ENCODE results near the gene FRY.

Gene FRY

DNA sequence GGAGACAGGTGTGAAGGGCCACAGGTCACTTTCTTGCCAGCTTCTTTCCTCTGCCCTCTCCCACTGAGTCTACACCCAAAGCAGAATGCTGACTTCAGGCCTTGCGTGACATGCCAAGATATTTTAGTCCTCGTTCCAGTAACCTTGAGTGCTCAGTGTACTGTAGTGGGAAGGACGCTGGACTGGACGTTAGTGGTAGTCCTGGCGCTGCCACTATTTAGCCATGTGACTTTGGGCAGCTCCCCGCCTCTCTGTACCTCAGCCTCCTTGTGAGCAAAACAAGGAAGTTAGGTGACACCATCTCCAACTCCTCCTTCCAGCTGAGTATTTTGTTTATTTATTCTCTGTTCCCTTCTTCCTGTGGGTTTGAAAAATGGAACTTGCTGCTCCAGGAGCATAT lies 86.1 kb downstream of the FRY start:
- no peak overlapping the region for H3K4me3 ChIP-seq (replicated peaks in 1 of 2; ENCODE audit: low read depth in 2 of 2, low read length in 2 of 2)
- TF ChIP-seq, protein P1, sequence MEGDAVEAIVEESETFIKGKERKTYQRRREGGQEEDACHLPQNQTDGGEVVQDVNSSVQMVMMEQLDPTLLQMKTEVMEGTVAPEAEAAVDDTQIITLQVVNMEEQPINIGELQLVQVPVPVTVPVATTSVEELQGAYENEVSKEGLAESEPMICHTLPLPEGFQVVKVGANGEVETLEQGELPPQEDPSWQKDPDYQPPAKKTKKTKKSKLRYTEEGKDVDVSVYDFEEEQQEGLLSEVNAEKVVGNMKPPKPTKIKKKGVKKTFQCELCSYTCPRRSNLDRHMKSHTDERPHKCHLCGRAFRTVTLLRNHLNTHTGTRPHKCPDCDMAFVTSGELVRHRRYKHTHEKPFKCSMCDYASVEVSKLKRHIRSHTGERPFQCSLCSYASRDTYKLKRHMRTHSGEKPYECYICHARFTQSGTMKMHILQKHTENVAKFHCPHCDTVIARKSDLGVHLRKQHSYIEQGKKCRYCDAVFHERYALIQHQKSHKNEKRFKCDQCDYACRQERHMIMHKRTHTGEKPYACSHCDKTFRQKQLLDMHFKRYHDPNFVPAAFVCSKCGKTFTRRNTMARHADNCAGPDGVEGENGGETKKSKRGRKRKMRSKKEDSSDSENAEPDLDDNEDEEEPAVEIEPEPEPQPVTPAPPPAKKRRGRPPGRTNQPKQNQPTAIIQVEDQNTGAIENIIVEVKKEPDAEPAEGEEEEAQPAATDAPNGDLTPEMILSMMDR (IDR thresholded peaks at IDR 0.05; ENCODE audit: low read depth, low read length) = no peak
- DNase-seq (ENCODE audit: low read depth in 2 of 2) = no peak

DNA sequence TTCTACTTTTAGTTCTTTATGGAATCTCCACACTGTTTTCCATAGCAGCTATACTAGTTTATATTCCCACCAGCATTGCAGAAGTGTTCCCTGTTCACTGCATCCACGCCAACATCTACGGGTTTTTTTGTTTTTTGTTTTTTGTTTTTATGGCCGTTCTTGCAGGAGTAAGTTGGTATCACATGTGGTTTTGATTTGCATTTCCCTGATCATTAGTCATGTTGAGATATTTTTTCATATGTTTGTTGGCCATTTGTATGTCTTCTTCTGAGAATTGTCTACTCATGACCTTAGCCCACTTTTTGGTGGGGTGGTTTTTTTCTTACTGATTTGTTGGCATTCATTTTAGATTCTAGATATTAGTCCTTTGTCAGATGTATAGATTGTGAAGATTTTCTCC lies 89.7 kb downstream of the FRY start:
- TF ChIP-seq, protein P1 (IDR thresholded peaks at IDR 0.05; ENCODE audit: low read depth, low read length) = no peak
- DNase-seq (ENCODE audit: low read depth in 2 of 2) = no peak
- H3K4me3 ChIP-seq (replicated peaks in 1 of 2; ENCODE audit: low read depth in 2 of 2, low read length in 2 of 2) = no peak overlapping the region

DNA sequence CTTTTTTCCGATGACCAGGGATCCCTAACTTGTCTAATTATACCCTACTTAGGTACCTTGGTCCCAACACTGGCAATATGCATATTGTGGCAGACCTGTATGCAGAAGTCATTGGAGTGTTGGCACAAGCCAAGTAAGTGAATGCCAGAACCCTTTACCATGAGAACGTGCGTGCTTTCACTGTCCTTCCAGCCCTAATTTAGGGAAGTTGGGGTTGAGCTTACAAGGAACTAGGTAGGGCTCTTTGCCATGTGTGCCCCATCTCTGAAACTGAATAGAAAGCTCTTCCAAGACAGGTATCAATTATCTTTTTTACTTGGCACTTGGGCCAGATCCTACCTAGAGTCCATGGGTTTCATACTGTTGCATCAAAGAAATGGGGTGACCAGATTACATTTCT lies 93.2 kb downstream of the FRY start:
- H3K4me3 ChIP-seq (replicated peaks in 1 of 2; ENCODE audit: low read depth in 2 of 2, low read length in 2 of 2) = no peak overlapping the region
- TF ChIP-seq, protein P1 (IDR thresholded peaks at IDR 0.05; ENCODE audit: low read depth, low read length) = no peak
- no peak for DNase-seq (ENCODE audit: low read depth in 2 of 2)

- TF ChIP-seq, protein P1 (IDR thresholded peaks at IDR 0.05; ENCODE audit: low read depth, low read length) = no peak
- DNase-seq (ENCODE audit: low read depth in 2 of 2) = peak; percentile 68 to 69
- H3K4me3 ChIP-seq (replicated peaks in 1 of 2; ENCODE audit: low read depth in 2 of 2, low read length in 2 of 2) = no peak overlapping the region
Measured at GRCh38 chr13:32125221-32125689, 93.7 kb downstream of the FRY start.

DNA sequence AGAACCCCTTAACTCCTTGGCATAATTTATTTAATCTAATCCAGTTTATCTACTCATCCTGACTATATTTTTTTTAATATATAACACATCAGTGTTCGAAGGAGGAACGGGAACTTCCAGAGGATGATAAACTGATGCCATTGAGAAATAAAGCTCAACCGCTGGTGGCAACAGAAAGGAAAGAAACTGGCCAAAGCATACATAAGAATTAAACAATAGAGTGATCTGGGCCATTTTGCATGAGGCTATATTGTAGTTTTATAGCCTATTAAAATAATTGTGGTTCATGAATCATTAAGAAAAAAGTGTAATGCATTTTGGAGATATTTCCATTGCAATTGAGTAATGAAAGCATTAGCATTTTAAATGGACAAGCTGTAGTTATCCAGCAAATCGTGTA lies 94.2 kb downstream of the FRY start:
- TF ChIP-seq, protein P1 (IDR thresholded peaks at IDR 0.05; ENCODE audit: low read depth, low read length) = no peak
- H3K4me3 ChIP-seq (replicated peaks in 1 of 2; ENCODE audit: low read depth in 2 of 2, low read length in 2 of 2) = no peak overlapping the region
- DNase-seq (ENCODE audit: low read depth in 2 of 2) = peak in 1 of 2 donors; percentile 43

DNA sequence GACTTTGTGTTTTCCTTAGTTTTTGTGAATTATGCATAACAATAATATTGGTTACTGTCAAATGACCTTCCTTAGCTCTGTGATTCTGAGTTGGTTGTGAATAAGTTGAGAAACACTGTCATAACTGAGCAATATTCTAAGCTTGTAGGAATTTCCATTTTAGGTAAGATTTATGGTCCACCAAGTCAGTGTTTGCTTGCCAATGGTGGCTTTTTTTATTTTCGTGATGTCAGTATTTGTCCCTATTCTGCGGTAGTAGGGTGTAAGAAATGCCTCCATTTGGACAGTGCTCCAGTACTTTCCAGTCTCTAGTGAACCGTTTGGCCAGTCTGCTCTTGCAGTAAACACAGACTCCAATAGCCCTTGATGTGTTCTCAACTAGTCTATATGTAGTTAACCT lies 94.7 kb downstream of the FRY start:
- peak in 1 of 2 donors; percentile 36 for DNase-seq (ENCODE audit: low read depth in 2 of 2)
- no peak overlapping the region for H3K4me3 ChIP-seq (replicated peaks in 1 of 2; ENCODE audit: low read depth in 2 of 2, low read length in 2 of 2)
- TF ChIP-seq, protein P1 (IDR thresholded peaks at IDR 0.05; ENCODE audit: low read depth, low read length) = no peak

- no peak overlapping the region for H3K4me3 ChIP-seq (replicated peaks in 1 of 2; ENCODE audit: low read depth in 2 of 2, low read length in 2 of 2)
- peak in 1 of 2 donors; percentile 16 for DNase-seq (ENCODE audit: low read depth in 2 of 2)
- TF ChIP-seq, protein P1 (IDR thresholded peaks at IDR 0.05; ENCODE audit: low read depth, low read length) = no peak
Measured at GRCh38 chr13:32126756-32127155, 95.2 kb downstream of the FRY start.

Data from cardiac fibroblast (primary cell).